K562 (cell line): Measurements from ENCODE around the gene ARHGEF18. TPM values are rescaled to one million over a fixed set of nuclear protein-coding genes. Genes with fewer than 3 reads are reported as not detected.

Source experiments
- ATAC-seq: fragments of 200-7000 bp; cut with Tn5 transposase; 3 replicates; pipeline ENCODE4 v1.9.1; 2020; ENCODE audit warnings: moderate library complexity
- BruUV-seq: library from RNA; stranded (reverse); fragments of 400-500 nt; replicated peaks from 2 replicates; lab custom pipeline; 2021; lab: Mats Ljungman, UMichigan
- CTCF ChIA-PET: fragments of 300-600 bp; formaldehyde crosslinking; extraction: SDS; loops from one replicate; lab custom pipeline; 2021; ENCODE audit warnings: low intra/inter-chr PET ratio; lab: Yijun Ruan, JAX
- POLR2A ChIA-PET: fragments of 300-600, 350-650 bp; sonication (Branson Sonifier 250); formaldehyde crosslinking; extraction: SDS; loops from one replicate; lab custom pipeline; 2021; ENCODE audit warnings: antibody characterized with exemption, inconsistent platforms; lab: Yijun Ruan, JAX
- DNase-seq, 4 experiments: peaks; one replicate each; pipeline versions ENCODE4 v3.0.0 to v3.0.0-alpha.2; 2011 to 2018; ENCODE audit warnings: low spot score in 3 of 4, mixed read lengths in 3 of 4; ENCODE audit errors: extremely low read depth in 1 of 4
- FAIRE-seq: peaks from 2 replicates; lab custom pipeline; 2011; peaks lifted over from hg19 to GRCh38; lab: Jason Lieb, UNC
- H2AFZ ChIP-seq: 2 replicates; pipeline ENCODE4 v1.6.0; 2011; ENCODE audit warnings: low read depth, low read length, control low read depth, inconsistent platforms
- H3K27ac ChIP-seq: fragments of 200-600 bp; 3 replicates; pipeline ENCODE4 v1.8.0; 2011; ENCODE audit warnings: low read depth, mild to moderate bottlenecking, control low read depth, inconsistent platforms, low read length, moderate library complexity, mixed read lengths; ENCODE audit errors: extremely low read depth
- H3K27me3 ChIP-seq, 2 experiments: fragments of 300-600 bp in 1 of 2; 2 replicates in 1 of 2; 3 replicates in 1 of 2; pipeline versions ENCODE4 v1.6.0 to v1.8.0; 2011; ENCODE audit warnings: inconsistent platforms in 2 of 2, low read length in 2 of 2, mild to moderate bottlenecking in 1 of 2, mixed read lengths in 1 of 2, moderate library complexity in 1 of 2; ENCODE audit not compliant: control insufficient read depth in 2 of 2, insufficient read depth in 2 of 2
- H3K36me3 ChIP-seq: fragments of 300-600 bp; 3 replicates; pipeline ENCODE4 v1.8.0; 2011; ENCODE audit warnings: mild to moderate bottlenecking, low read length, inconsistent platforms; ENCODE audit not compliant: control insufficient read depth, insufficient read depth
- H3K4me1 ChIP-seq, 2 experiments: fragments of 200-600 bp in 1 of 2; replicated peaks in 1 of 2; 2 replicates in 1 of 2; 3 replicates in 1 of 2; pipeline versions ENCODE4 v1.5.1 to v1.8.0; 2011; ENCODE audit warnings: inconsistent platforms in 2 of 2, low read length in 2 of 2, mild to moderate bottlenecking in 1 of 2, mixed read lengths in 1 of 2, moderate library complexity in 1 of 2; ENCODE audit not compliant: control insufficient read depth in 2 of 2, insufficient read depth in 2 of 2
- H3K4me2 ChIP-seq: 2 replicates; pipeline ENCODE4 v1.6.1; 2011; ENCODE audit warnings: low read length, control low read depth, inconsistent platforms, mixed read lengths; ENCODE audit not compliant: insufficient read depth
- H3K4me3 ChIP-seq: fragments of 200-600 bp; sonication (generic), shearing (Covaris generic); 2 replicates; pipeline ENCODE4 v1.5.1; 2016; ENCODE audit warnings: control low read depth, inconsistent platforms
- H3K79me2 ChIP-seq: fragments of 200-600 bp; 3 replicates; pipeline ENCODE4 v1.8.0; 2011; ENCODE audit warnings: low read length, inconsistent platforms; ENCODE audit not compliant: control insufficient read depth, insufficient read depth
- H3K9ac ChIP-seq, 2 experiments: 2 replicates each; pipeline versions ENCODE4 v1.6.0 to v1.6.1; 2011; ENCODE audit warnings: low read depth in 2 of 2, low read length in 2 of 2, control low read depth in 1 of 2, inconsistent platforms in 1 of 2, mild to moderate bottlenecking in 1 of 2, mixed read lengths in 1 of 2; ENCODE audit not compliant: insufficient read depth in 1 of 2
- H3K9me1 ChIP-seq: one replicate; pipeline ENCODE4 v1.6.0; 2011; ENCODE audit warnings: inconsistent platforms, mild to moderate bottlenecking, low read length, moderate library complexity; ENCODE audit not compliant: control insufficient read depth, insufficient read depth
- H3K9me3 ChIP-seq: replicated peaks from 2 replicates; pipeline ENCODE4 v1.5.1; 2011; ENCODE audit warnings: low read depth, low read length, inconsistent platforms; ENCODE audit not compliant: control insufficient read depth, insufficient read depth
- H4K20me1 ChIP-seq: replicated peaks from 2 replicates; pipeline ENCODE4 v1.6.1; 2011; ENCODE audit warnings: low read length, inconsistent platforms, mixed read lengths; ENCODE audit not compliant: control insufficient read depth, insufficient read depth
- CEBPB ChIP-seq: fragments of 450-650 bp; IDR thresholded peaks from 2 replicates; pipeline ENCODE4 v1.6.1; 2016; ENCODE audit warnings: missing genetic modification characterization, missing compliant biosample characterization
- CGGBP1 ChIP-seq: fragments of 250-450 bp; sonication (Bioruptor Pico); IDR thresholded peaks from 2 replicates; pipeline ENCODE4 v1.9.0; 2021; ENCODE audit warnings: mild to moderate bottlenecking
- ESRRA ChIP-seq: fragments of 450-650 bp; IDR thresholded peaks from 2 replicates; pipeline ENCODE4 v1.6.1; 2014; ENCODE audit warnings: low read depth, mild to moderate bottlenecking, moderate library complexity, borderline replicate concordance
- MCM7 ChIP-seq, 2 experiments: fragments of 450-650 bp; IDR thresholded peaks; 2 replicates each; pipeline ENCODE4 v1.6.1; 2016 to 2018
- PCBP2 ChIP-seq: fragments of 200-400 bp; formaldehyde crosslinking; IDR thresholded peaks from 2 replicates; pipeline ENCODE4 v1.6.1; 2018; ENCODE audit warnings: low read length, low read depth, mild to moderate bottlenecking, moderate library complexity; ENCODE audit not compliant: poor library complexity, severe bottlenecking
- POLR3A ChIP-seq: IDR thresholded peaks from 2 replicates; pipeline ENCODE4 v1.6.1; 2011; ENCODE audit warnings: borderline replicate concordance, mild to moderate bottlenecking, moderate library complexity; ENCODE audit not compliant: insufficient read length, insufficient read depth; ENCODE audit errors: extremely low read depth
- ZNF695 ChIP-seq: fragments of 450-650 bp; formaldehyde crosslinking; IDR thresholded peaks from 2 replicates; pipeline ENCODE4 v1.4.0; 2020; ENCODE audit warnings: mild to moderate bottlenecking, moderate library complexity
- WGBS: fragments of 100-300 bp; shearing (Covaris generic); methylation state at CpG from one replicate; pipeline ENCODE4 v1.1.6; 2016; ENCODE audit warnings: low coverage, mixed read lengths; ENCODE audit not compliant: insufficient coverage; ENCODE audit errors: missing lambda C conversion rate; 5-methylcytosine and 5-hydroxymethylcytosine counted together
- in situ Hi-C: fragments of 300-500 bp; cut with MboI; formaldehyde crosslinking; loops from 4 replicates; pipeline ENCODE4 v1.15.0; 2018; ENCODE audit warnings: inconsistent platforms, mixed read lengths
- intact Hi-C: fragments of 100-400 bp; cut with micrococcal nuclease; formaldehyde crosslinking; loops from 2 replicates; pipeline ENCODE4 v1.14.2; 2022
- polyA plus RNA-seq, 8 experiments: library from polyadenylated mRNA; depleted of rRNA in 4 of 8; stranded (reverse) in 5 of 8; unstranded in 3 of 8; fragments of >200 nt; fragmentation: Nextera tagmentation in 2 of 8; fragmentation: Illumina TruSeq in 1 of 8; extraction: Ambion mirVana in 2 of 8; extraction: Trizol in 1 of 8; gene quantifications; 2 replicates each; pipeline versions ENCODE4 v1.2.1 to v1.2.3, GENCODE V29; 2011 to 2014; ENCODE audit warnings: inconsistent platforms in 1 of 8, missing spikeins in 1 of 8
- total RNA-seq, 7 experiments: library from RNA; depleted of rRNA in 6 of 7; stranded (reverse); fragments of >200 nt in 6 of 7; fragmentation: Illumina TruSeq in 2 of 7; extraction: Trizol in 2 of 7; gene quantifications; 2 replicates each; pipeline versions ENCODE4 v1.2.1 to v1.2.3, GENCODE V29; 2011 to 2021; ENCODE audit warnings: low replicate concordance in 1 of 7

The ARHGEF18 gene
- total and polyA plus RNA-seq, 9 of the 15 experiments (the other 6 are each of a cell fraction or from before 2014, with no cell fraction given) = 0.04 to 16.5 (median 4.5) TPM

DNA sequence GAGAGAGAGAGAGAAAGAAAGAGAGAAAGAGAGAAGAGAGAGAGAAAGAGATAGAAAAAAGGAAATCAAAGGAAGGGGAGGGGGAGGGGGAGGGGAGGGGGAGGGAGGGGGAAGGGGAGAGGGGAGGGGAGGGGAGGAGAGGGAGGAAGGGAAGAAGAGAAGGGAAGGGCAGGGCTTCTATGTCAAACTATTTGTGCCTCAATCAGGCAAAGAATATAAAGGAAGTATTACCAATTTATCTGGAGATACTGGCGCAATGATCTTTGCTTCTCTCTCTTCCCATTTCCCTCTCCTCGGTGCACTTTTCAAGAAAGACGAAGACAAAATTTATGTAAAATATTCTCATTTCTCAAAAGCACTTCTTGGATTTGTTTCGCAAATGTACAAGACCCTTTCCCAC is 45.3 kb upstream of the ARHGEF18 start:
- Histone ChIP-seq H3K4me3 (no peak overlapping the region), H3K27me3 (peaks cover 2 to 10% of the 10 kb centered on the region in 2 experiments; a peak in 2 of 5 replicates), H3K79me2 (no peaks in the 10 kb centered on the region), H4K20me1 (no peaks in the 10 kb centered on the region), H3K9me3 (no peaks in the 10 kb centered on the region), H3K4me1 (no peaks in the 10 kb centered on the region), H2AFZ (no peak overlapping the region), H3K9me1 (no peaks in the 10 kb centered on the region), H3K36me3 (no peaks in the 10 kb centered on the region), H3K27ac (no peak overlapping the region), H3K4me2 (no peak overlapping the region), H3K9ac (no peak overlapping the region)
- TF ChIP-seq CEBPB (tag) = no peak
- TF ChIP-seq POLR3A = no peak
- no peak for TF ChIP-seq CGGBP1 (CRISPR knock-in tag)
- TF ChIP-seq PCBP2 = peak; percentile 57
- no peak for TF ChIP-seq ZNF695
- no peak for TF ChIP-seq ESRRA
- TF ChIP-seq MCM7 (IDR thresholded peaks at IDR 0.05) = no peak
- WGBS = 41% methylated on average over 4 of the region's 4 CpGs
- FAIRE-seq (no peak), DNase-seq (no peak), ATAC-seq (no peak)
- ChIA-PET CTCF (no interaction called here), POLR2A (interaction anchor here (1.5 kb wide), 1 partner anchor 13 kb away, joined by 4 read pairs; no protein-coding TSS in a partner anchor)
- no TSS peak for BruUV-seq
- in situ Hi-C loops = no loop called here
- intact Hi-C loops = no loop called here
